HepG2 (cell line): ENCODE measurements around the gene DNAJC11. TPM values are rescaled to one million over a fixed set of nuclear protein-coding genes. Genes with fewer than 3 reads are reported as not detected.
A peak's percentile ranks its signal among the peaks of the same experiment; 100 is the strongest.

Source experiments
- AFF4 ChIP-seq: sonication (generic); formaldehyde crosslinking; IDR thresholded peaks from 2 replicates; pipeline ENCODE4 v1.4.0; 2020; ENCODE audit warnings: missing genetic modification reagents
- DRAP1 ChIP-seq: IDR thresholded peaks from 2 replicates; pipeline ENCODE4 v1.6.1; 2016; ENCODE audit warnings: missing genetic modification reagents, missing compliant biosample characterization
- MXD1 ChIP-seq: sonication (generic); formaldehyde crosslinking; IDR thresholded peaks from 2 replicates; pipeline ENCODE4 v1.4.0; 2020; ENCODE audit warnings: mild to moderate bottlenecking, missing genetic modification reagents
- SOX6 ChIP-seq, 2 experiments: fragments of 450-650 bp in 1 of 2; sonication (generic) in 1 of 2; formaldehyde crosslinking in 1 of 2; IDR thresholded peaks; 2 replicates each; pipeline versions ENCODE4 v1.4.0 to v1.6.1; 2017 to 2020; ENCODE audit warnings: antibody characterized with exemption in 1 of 2, mild to moderate bottlenecking in 1 of 2, missing genetic modification reagents in 1 of 2
- ZBTB26 ChIP-seq: IDR thresholded peaks from 2 replicates; pipeline ENCODE4 v1.6.1; 2016; ENCODE audit warnings: missing compliant biosample characterization, missing genetic modification reagents, borderline replicate concordance
- ZNF574 ChIP-seq: sonication (generic); formaldehyde crosslinking; IDR thresholded peaks from 2 replicates; pipeline ENCODE4 v1.4.0; 2020; ENCODE audit warnings: missing genetic modification reagents
- ZNF687 ChIP-seq: sonication (generic); formaldehyde crosslinking; IDR thresholded peaks from 2 replicates; pipeline ENCODE4 v1.5.1; 2020; ENCODE audit warnings: mild to moderate bottlenecking, missing genetic modification reagents, moderate library complexity
- ZNF800 ChIP-seq: sonication (generic); formaldehyde crosslinking; IDR thresholded peaks from 2 replicates; pipeline ENCODE4 v1.4.0; 2020; ENCODE audit warnings: missing genetic modification reagents
- polyA plus RNA-seq, 8 experiments: library from polyadenylated mRNA; depleted of rRNA in 3 of 8; stranded (reverse) in 7 of 8; unstranded in 1 of 8; fragments of >200 nt; fragmentation: Illumina TruSeq in 4 of 8; extraction: Trizol in 4 of 8; gene quantifications; 2 replicates each; pipeline versions ENCODE4 v1.2.1 to v1.2.3, GENCODE V29; 2011 to 2016; ENCODE audit warnings: low read depth in 4 of 8, missing spikeins in 1 of 8, mixed read lengths in 1 of 8; ENCODE audit not compliant: insufficient read depth in 1 of 8
- total RNA-seq, 5 experiments: library from RNA; depleted of rRNA; stranded (reverse); fragments of >200 nt; fragmentation: Illumina TruSeq; extraction: Trizol; gene quantifications; 2 replicates each; pipeline ENCODE4 v1.2.3, GENCODE V29; 2016; ENCODE audit warnings: low read depth in 1 of 5

DNAJC11 gene
- total and polyA plus RNA-seq, 2 of the 13 experiments (the other 11 are each of a cell fraction or from before 2014, with no cell fraction given), result 25.1 to 47.6 TPM

- peak; percentile 47; the same call in 1 of the 2 replicates for TF ChIP-seq ZNF574 (CRISPR knock-in tag)
- TF ChIP-seq ZNF687 (CRISPR knock-in tag), result peak; percentile 70
- no peak for TF ChIP-seq DRAP1 (CRISPR knock-in tag)
- no peak for TF ChIP-seq ZNF800 (CRISPR knock-in tag)
- 0 out of 2 replicates have a peak, but pooled peaks have one; percentile 31 for TF ChIP-seq MXD1 (CRISPR knock-in tag)
- TF ChIP-seq SOX6 (IDR thresholded peaks at IDR 0.05), result no peak
- 0 out of 2 replicates have a peak, but pooled peaks have one; percentile 18 for TF ChIP-seq SOX6 (CRISPR knock-in tag; IDR thresholded peaks at IDR 0.05)
- no peak for TF ChIP-seq ZBTB26 (CRISPR knock-in tag)
- TF ChIP-seq AFF4 (CRISPR knock-in tag), result no peak
These were observed 67.1 kb downstream of the DNAJC11 start (continued) for GRCh38 chr1:6634371-6635052.
